WTC11 (cell line): Measurements from ENCODE around the gene ARMC9. TPM values are rescaled to one million over a fixed set of nuclear protein-coding genes. Genes with fewer than 3 reads are reported as not detected.

Experiments used
- ATAC-seq: fragments of 200-7000 bp; cut with Tn5 transposase; 2 replicates; pipeline ENCODE4 v1.10.0; 2021; ENCODE audit warnings: mild to moderate bottlenecking, moderate library complexity
- CTCF ChIA-PET: fragments of 300-600 bp; sonication (Branson Sonifier 250); formaldehyde crosslinking; loops from one replicate; lab custom pipeline; 2021; ENCODE audit warnings: antibody characterized with exemption; lab: Charles Lee
- POLR2A ChIA-PET: fragments of 350-600 bp; sonication (Branson Sonifier 250); formaldehyde crosslinking; loops from one replicate; lab custom pipeline; 2021; ENCODE audit warnings: antibody characterized with exemption; lab: Charles Lee
- DNase-seq: peaks from one replicate; pipeline ENCODE4 v3.0.0; 2021; ENCODE audit warnings: low spot score
- H3K27ac Mint-ChIP-seq: 2 replicates; pipeline ENCODE4 v1.8.0; 2021; ENCODE audit warnings: mixed read lengths
- H3K27me3 Mint-ChIP-seq: 2 replicates; pipeline ENCODE4 v1.8.0; 2021; ENCODE audit warnings: low read depth, mild to moderate bottlenecking, moderate library complexity, mixed read lengths
- H3K36me3 Mint-ChIP-seq: 2 replicates; pipeline ENCODE4 v1.8.0; 2021; ENCODE audit warnings: mixed read lengths
- H3K4me1 Mint-ChIP-seq: 2 replicates; pipeline ENCODE4 v1.8.0; 2022; ENCODE audit warnings: mixed read lengths
- H3K4me3 Mint-ChIP-seq: 2 replicates; pipeline ENCODE4 v1.8.0; 2021; ENCODE audit warnings: mild to moderate bottlenecking, moderate library complexity, mixed read lengths
- H3K9me3 Mint-ChIP-seq: 2 replicates; pipeline ENCODE4 v1.8.0; 2021; ENCODE audit warnings: mixed read lengths
- ATF1 ChIP-seq: sonication (generic); formaldehyde crosslinking; IDR thresholded peaks from 2 replicates; pipeline ENCODE4 v1.8.1; 2023; ENCODE audit warnings: mild to moderate bottlenecking, moderate library complexity, missing genetic modification reagents
- CREB1 ChIP-seq: sonication (generic); formaldehyde crosslinking; IDR thresholded peaks from 2 replicates; pipeline ENCODE4 v1.8.0; 2023; ENCODE audit warnings: mild to moderate bottlenecking, missing genetic modification reagents
- CTCF ChIP-seq: fragments of 200-600 bp; IDR thresholded peaks from 2 replicates; pipeline ENCODE4 v1.8.0; 2022; ENCODE audit warnings: antibody characterized with exemption
- ERG ChIP-seq: fragments of 250-450 bp; sonication (Bioruptor Pico); IDR thresholded peaks from 2 replicates; pipeline ENCODE4 v1.8.0; 2021; ENCODE audit warnings: mild to moderate bottlenecking
- GRHL2 ChIP-seq: fragments of 250-450 bp; sonication (Bioruptor Pico); IDR thresholded peaks from 2 replicates; pipeline ENCODE4 v1.8.0; 2022; ENCODE audit warnings: mild to moderate bottlenecking, moderate library complexity; ENCODE audit not compliant: insufficient replicate concordance, severe bottlenecking
- HMGA2 ChIP-seq: fragments of 250-450 bp; sonication (Bioruptor Pico); IDR thresholded peaks from 2 replicates; pipeline ENCODE4 v1.4.0; 2021; ENCODE audit warnings: mild to moderate bottlenecking, moderate library complexity
- IRF1 ChIP-seq: sonication (generic); formaldehyde crosslinking; IDR thresholded peaks from 2 replicates; pipeline ENCODE4 v1.8.0; 2023; ENCODE audit warnings: missing genetic modification reagents
- IRF2 ChIP-seq: sonication (generic); formaldehyde crosslinking; IDR thresholded peaks from 2 replicates; pipeline ENCODE4 v1.8.0; 2022; ENCODE audit warnings: low read depth, missing genetic modification reagents, borderline replicate concordance
- MAX ChIP-seq: sonication (generic); formaldehyde crosslinking; IDR thresholded peaks from 2 replicates; pipeline ENCODE4 v1.8.0; 2022; ENCODE audit warnings: mild to moderate bottlenecking, missing genetic modification reagents
- NFE2L1 ChIP-seq: sonication (generic); formaldehyde crosslinking; IDR thresholded peaks from 2 replicates; pipeline ENCODE4 v1.8.1; 2023; ENCODE audit warnings: missing genetic modification reagents
- RELA ChIP-seq: sonication (generic); formaldehyde crosslinking; IDR thresholded peaks from 2 replicates; pipeline ENCODE4 v1.8.1; 2022; ENCODE audit warnings: missing genetic modification reagents, mild to moderate bottlenecking, borderline replicate concordance
- TEAD4 ChIP-seq: sonication (generic); formaldehyde crosslinking; IDR thresholded peaks from 2 replicates; pipeline ENCODE4 v1.8.0; 2022; ENCODE audit warnings: mild to moderate bottlenecking, missing genetic modification reagents
- USF2 ChIP-seq: sonication (generic); formaldehyde crosslinking; IDR thresholded peaks from 2 replicates; pipeline ENCODE4 v1.8.1; 2023; ENCODE audit warnings: mild to moderate bottlenecking, missing genetic modification reagents, moderate library complexity
- ZMAT4 ChIP-seq: fragments of 250-450 bp; sonication (Bioruptor Pico); IDR thresholded peaks from 2 replicates; pipeline ENCODE4 v1.9.0; 2021; ENCODE audit warnings: mild to moderate bottlenecking
- ZNF121 ChIP-seq: sonication (generic); formaldehyde crosslinking; IDR thresholded peaks from 2 replicates; pipeline ENCODE4 v1.8.0; 2023; ENCODE audit warnings: missing genetic modification reagents
- ZNF263 ChIP-seq: sonication (generic); formaldehyde crosslinking; IDR thresholded peaks from 2 replicates; pipeline ENCODE4 v1.8.1; 2022; ENCODE audit warnings: low read depth, mild to moderate bottlenecking, moderate library complexity, missing genetic modification reagents
- ZNF416 ChIP-seq: fragments of 250-450 bp; sonication (Bioruptor Pico); IDR thresholded peaks from 2 replicates; pipeline ENCODE4 v1.9.0; 2021; ENCODE audit warnings: mild to moderate bottlenecking, inconsistent platforms
- ZNF423 ChIP-seq: fragments of 250-450 bp; sonication (Bioruptor Pico); IDR thresholded peaks from 2 replicates; pipeline ENCODE4 v2.1.2; 2022; ENCODE audit warnings: mild to moderate bottlenecking, moderate library complexity
- ZNF512 ChIP-seq: sonication (generic); formaldehyde crosslinking; IDR thresholded peaks from 2 replicates; pipeline ENCODE4 v1.8.1; 2022; ENCODE audit warnings: missing genetic modification reagents, borderline replicate concordance
- total RNA-seq: library from RNA; stranded (reverse); gene quantifications from 3 replicates; pipeline ENCODE4 v1.2.3, GENCODE V29; 2021
- TF ChIP-seq, protein P1 (sequence below): fragments of 250-450 bp; sonication (Bioruptor Pico); IDR thresholded peaks from 2 replicates; pipeline ENCODE4 v1.9.0; 2021; ENCODE audit warnings: mild to moderate bottlenecking, borderline replicate concordance

Gene ARMC9
- total RNA-seq, 1 experiment from 2014 or later = 34.9 TPM

DNA sequence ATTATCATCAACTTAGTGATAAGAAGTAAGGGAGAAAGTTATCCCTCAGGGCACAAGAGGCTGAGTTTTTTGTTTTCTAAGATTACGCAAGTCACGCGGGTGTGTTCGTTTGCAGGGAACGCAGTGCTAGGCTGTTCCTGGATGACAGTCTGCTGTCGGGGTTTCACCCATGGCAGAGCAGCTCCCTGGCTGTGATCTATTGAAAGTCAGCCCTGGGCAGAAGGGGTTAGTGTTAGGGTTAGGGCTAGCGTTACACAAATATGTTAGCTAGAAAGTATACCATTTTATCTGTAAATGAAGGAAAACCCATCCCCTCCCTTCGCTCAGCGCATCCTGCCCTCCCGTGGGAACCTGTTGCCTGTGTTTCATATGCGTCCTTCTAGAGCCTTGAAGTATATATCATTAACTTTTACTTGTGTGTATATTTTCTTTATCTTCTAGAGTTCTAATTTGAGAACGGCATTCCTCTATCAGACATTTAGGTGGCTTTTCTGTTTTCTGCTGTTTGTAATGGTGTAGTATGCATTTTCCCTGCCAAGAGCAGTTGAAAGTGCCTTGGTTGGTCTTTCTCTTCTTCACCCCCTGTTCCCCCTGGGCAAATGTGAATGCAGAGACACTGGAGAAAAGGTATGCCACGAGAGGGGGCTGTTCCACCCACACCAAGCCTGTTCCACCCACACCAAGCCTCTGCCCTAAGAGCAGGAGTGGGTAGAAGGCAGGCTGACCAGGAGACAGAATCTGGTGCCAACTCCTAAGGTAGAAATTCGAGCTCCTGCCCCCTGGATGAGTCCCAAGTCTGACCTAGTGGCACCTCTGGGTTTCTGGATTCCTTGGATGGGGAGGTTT, 47.0 kb downstream of the ARMC9 start:
- POLR2A ChIA-PET = no interaction called here
- TF ChIP-seq ZMAT4 (CRISPR knock-in tag) (no peak), ATF1 (CRISPR knock-in tag) (no peak), TEAD4 (no peak), ZNF263 (CRISPR knock-in tag) (no peak), ZNF121 (CRISPR knock-in tag) (no peak), ZNF512 (CRISPR knock-in tag) (no peak), GRHL2 (CRISPR knock-in tag) (no peak), NFE2L1 (CRISPR knock-in tag) (no peak)
- TF ChIP-seq, protein P1, sequence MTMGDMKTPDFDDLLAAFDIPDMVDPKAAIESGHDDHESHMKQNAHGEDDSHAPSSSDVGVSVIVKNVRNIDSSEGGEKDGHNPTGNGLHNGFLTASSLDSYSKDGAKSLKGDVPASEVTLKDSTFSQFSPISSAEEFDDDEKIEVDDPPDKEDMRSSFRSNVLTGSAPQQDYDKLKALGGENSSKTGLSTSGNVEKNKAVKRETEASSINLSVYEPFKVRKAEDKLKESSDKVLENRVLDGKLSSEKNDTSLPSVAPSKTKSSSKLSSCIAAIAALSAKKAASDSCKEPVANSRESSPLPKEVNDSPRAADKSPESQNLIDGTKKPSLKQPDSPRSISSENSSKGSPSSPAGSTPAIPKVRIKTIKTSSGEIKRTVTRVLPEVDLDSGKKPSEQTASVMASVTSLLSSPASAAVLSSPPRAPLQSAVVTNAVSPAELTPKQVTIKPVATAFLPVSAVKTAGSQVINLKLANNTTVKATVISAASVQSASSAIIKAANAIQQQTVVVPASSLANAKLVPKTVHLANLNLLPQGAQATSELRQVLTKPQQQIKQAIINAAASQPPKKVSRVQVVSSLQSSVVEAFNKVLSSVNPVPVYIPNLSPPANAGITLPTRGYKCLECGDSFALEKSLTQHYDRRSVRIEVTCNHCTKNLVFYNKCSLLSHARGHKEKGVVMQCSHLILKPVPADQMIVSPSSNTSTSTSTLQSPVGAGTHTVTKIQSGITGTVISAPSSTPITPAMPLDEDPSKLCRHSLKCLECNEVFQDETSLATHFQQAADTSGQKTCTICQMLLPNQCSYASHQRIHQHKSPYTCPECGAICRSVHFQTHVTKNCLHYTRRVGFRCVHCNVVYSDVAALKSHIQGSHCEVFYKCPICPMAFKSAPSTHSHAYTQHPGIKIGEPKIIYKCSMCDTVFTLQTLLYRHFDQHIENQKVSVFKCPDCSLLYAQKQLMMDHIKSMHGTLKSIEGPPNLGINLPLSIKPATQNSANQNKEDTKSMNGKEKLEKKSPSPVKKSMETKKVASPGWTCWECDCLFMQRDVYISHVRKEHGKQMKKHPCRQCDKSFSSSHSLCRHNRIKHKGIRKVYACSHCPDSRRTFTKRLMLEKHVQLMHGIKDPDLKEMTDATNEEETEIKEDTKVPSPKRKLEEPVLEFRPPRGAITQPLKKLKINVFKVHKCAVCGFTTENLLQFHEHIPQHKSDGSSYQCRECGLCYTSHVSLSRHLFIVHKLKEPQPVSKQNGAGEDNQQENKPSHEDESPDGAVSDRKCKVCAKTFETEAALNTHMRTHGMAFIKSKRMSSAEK (CRISPR knock-in tag) = no peak
- H3K4me3 Mint-ChIP-seq = no peak overlapping the region
- ATAC-seq (no peak), DNase-seq (no peak)
- CTCF ChIA-PET = interaction anchor here (0.5 to 3.5 kb wide), 5 partner anchors 16 to 193 kb away, joined by 3 to 17 read pairs (median 3); no protein-coding TSS in a partner anchor
- no peaks in the 10 kb centered on the region for H3K27me3 Mint-ChIP-seq
- H3K9me3 Mint-ChIP-seq = no peaks in the 10 kb centered on the region
- peak overlapping the region; percentile 69 for H3K27ac Mint-ChIP-seq
- peaks cover 22% of the 10 kb centered on the region for H3K4me1 Mint-ChIP-seq
- H3K36me3 Mint-ChIP-seq = peaks cover 16% of the 10 kb centered on the region

DNA sequence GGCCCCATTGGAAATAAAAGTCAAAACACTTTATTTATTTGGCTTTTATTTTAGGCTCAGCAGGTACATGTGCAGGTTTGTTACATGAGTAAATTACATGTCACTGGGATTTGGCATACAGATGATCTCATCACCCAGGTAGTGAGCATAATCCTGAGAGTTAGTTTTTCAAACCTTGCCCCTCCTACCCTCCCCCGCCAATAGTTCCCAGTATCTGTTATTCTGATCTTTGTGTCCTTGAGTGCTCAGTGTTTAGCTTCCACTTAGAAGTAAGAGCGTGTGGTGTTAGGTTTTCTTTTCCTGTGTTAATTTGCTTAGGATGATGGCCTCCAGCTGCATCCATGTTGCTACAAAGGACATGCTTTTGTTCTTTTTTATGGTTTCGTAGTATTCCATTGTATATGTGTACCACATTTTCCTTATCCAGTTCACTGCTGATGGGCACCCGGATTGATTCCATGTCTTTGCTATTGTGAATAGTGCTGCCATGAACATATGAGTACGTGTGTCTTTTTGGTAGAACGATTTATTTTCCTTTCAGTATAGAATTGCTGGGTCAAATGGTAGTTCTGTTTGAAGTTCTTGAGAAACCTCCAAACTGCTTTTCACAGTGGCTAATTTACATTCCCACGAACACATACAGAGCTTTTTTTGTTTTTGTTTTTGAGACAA, 47.9 kb downstream of the ARMC9 start:
- H3K36me3 Mint-ChIP-seq = peaks cover 15% of the 10 kb centered on the region
- no peak for DNase-seq
- CTCF ChIA-PET = interaction anchor here (0.5 to 3.5 kb wide), 3 partner anchors 15 to 166 kb away, joined by 3 to 17 read pairs (median 3); no protein-coding TSS in a partner anchor
- POLR2A ChIA-PET = no interaction called here
- H3K4me1 Mint-ChIP-seq = peaks cover 22% of the 10 kb centered on the region
- H3K27me3 Mint-ChIP-seq = no peaks in the 10 kb centered on the region
- ATAC-seq = no peak
- H3K27ac Mint-ChIP-seq = no peak overlapping the region
- no peak overlapping the region for H3K4me3 Mint-ChIP-seq
- no peaks in the 10 kb centered on the region for H3K9me3 Mint-ChIP-seq
- TF ChIP-seq HMGA2 (CRISPR knock-in tag) (no peak), USF2 (CRISPR knock-in tag) (no peak), RELA (CRISPR knock-in tag) (no peak), CTCF (no peak), ZNF416 (no peak), MAX (CRISPR knock-in tag) (no peak), ERG (CRISPR knock-in tag) (no peak), ZNF423 (CRISPR knock-in tag) (no peak), IRF1 (no peak), IRF2 (CRISPR knock-in tag) (no peak), ZNF263 (CRISPR knock-in tag) (no peak), CREB1 (CRISPR knock-in tag) (no peak)
